ENCODE results near the gene ALB. TPM values are rescaled to one million over a fixed set of nuclear protein-coding genes. Genes with fewer than 3 reads are reported as not detected.

ALB gene
- polyA plus RNA-seq, 4 donors: 2.0 to 61.1 (median 3.3) TPM

- no peak for DNase-seq (ENCODE audit: low read depth in 4 of 4, low spot score in 3 of 4)
These were observed 44.5 kb downstream of the ALB start for GRCh38 chr4:73448448-73449203.

GRCh38 chr4:73450398-73451004 is 46.4 kb downstream of the ALB start:
- DNase-seq (ENCODE audit: low read depth in 4 of 4, low spot score in 3 of 4): no peak

GRCh38 chr4:73451404-73451803 is 47.3 kb downstream of the ALB start:
- DNase-seq (ENCODE audit: low read depth in 4 of 4, low spot score in 3 of 4): no peak

- DNase-seq (ENCODE audit: low read depth in 4 of 4, low spot score in 3 of 4): no peak
These were observed 48.1 kb downstream of the ALB start for GRCh38 chr4:73451981-73452747.

GRCh38 chr4:73452953-73453700 is 49.0 kb downstream of the ALB start:
- no peak for DNase-seq (ENCODE audit: low read depth in 4 of 4, low spot score in 3 of 4)

GRCh38 chr4:73453701-73454005 is 49.6 kb downstream of the ALB start:
- no peak for DNase-seq (ENCODE audit: low read depth in 4 of 4, low spot score in 3 of 4)

GRCh38 chr4:73454920-73455319 is 50.8 kb downstream of the ALB start:
- no peak for DNase-seq (ENCODE audit: low read depth in 4 of 4, low spot score in 3 of 4)

GRCh38 chr4:73456177-73457022 is 52.3 kb downstream of the ALB start:
- no peak for DNase-seq (ENCODE audit: low read depth in 4 of 4, low spot score in 3 of 4)

GRCh38 chr4:73458184-73459047 is 54.3 kb downstream of the ALB start:
- no peak for DNase-seq (ENCODE audit: low read depth in 4 of 4, low spot score in 3 of 4)

GRCh38 chr4:73459048-73459421 is 54.9 kb downstream of the ALB start:
- DNase-seq (ENCODE audit: low read depth in 4 of 4, low spot score in 3 of 4): no peak

GRCh38 chr4:73460913-73461522 is 56.9 kb downstream of the ALB start:
- no peak for DNase-seq (ENCODE audit: low read depth in 4 of 4, low spot score in 3 of 4)

- no peak for DNase-seq (ENCODE audit: low read depth in 4 of 4, low spot score in 3 of 4)
These were observed 64.1 kb downstream of the ALB start for GRCh38 chr4:73468170-73468569.

GRCh38 chr4:73470728-73471127 is 66.6 kb downstream of the ALB start:
- DNase-seq (ENCODE audit: low read depth in 4 of 4, low spot score in 3 of 4): no peak

Other genes with a start within 250 kb of the ALB start
- gene ANKRD17, start 145.5 kb upstream of the ALB start, polyA plus RNA-seq (ENCODE audit: insufficient read length in 4 of 4): 10 to 100 TPM; 60.0 to 74.9 (median 68.7) TPM
- 1,000 to 10,000 TPM in 1 of 4 donors, 100 to 1,000 TPM in 3; 776 to 1,196 (median 982) TPM for gene AFP, start 31.9 kb downstream of the ALB start, polyA plus RNA-seq (ENCODE audit: insufficient read length in 4 of 4)
- gene AFM, start 77.5 kb downstream of the ALB start, polyA plus RNA-seq (ENCODE audit: insufficient read length in 4 of 4): 10 to 100 TPM; 11.3 to 16.3 (median 14.6) TPM
- gene RASSF6, start 216.1 kb downstream of the ALB start, polyA plus RNA-seq (ENCODE audit: insufficient read length in 4 of 4): 1 to 10 TPM; 6.7 to 9.0 (median 7.3) TPM

All from right renal pelvis (tissue), 4 donors.